GM23338 (cell line): Measurements from ENCODE around the gene MBL2.

ENCODE experiments used
- EZH2 ChIP-seq: fragments of 200-600 bp; sonication (generic); IDR thresholded peaks from one replicate; pipeline ENCODE4 v1.8.0; 2017; ENCODE audit warnings: antibody characterized with exemption, mild to moderate bottlenecking, low read depth; ENCODE audit not compliant: unreplicated experiment
- POLR2AphosphoS5 ChIP-seq: IDR thresholded peaks from 2 replicates; pipeline ENCODE4 v1.6.1; 2016; ENCODE audit warnings: antibody characterized with exemption, low read depth
- TF ChIP-seq, protein P1 (sequence below), 2 experiments: fragments of 200-600 bp in 1 of 2; sonication (generic) in 1 of 2; conservative IDR thresholded peaks; 2 replicates each; pipeline versions ENCODE4 v1.5.1 to v1.6.1; 2016 to 2017; ENCODE audit warnings: antibody characterized with exemption in 2 of 2, low read depth in 2 of 2, mild to moderate bottlenecking in 2 of 2, moderate library complexity in 1 of 2

DNA sequence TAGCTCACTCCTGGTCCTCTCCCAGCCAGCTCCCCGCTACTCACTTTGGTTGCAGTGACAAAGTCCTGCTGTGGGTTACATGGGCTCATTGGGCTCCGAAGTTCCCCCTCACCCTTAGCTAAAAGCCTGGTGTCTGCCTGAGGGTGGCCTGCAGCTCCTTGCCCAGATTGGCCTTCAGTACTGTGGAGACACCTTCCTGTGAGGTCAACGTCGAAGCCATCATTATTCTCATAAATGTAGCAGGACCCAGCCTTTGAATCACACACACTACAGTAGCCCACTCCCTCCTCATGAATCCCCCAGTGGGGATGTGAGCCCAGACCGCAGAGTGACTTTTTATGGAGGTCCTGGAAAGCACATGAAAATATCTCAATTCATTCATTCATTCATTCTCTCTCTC, 10.5 kb downstream of the MBL2 start:
- no peak for TF ChIP-seq POLR2AphosphoS5
- no peak for TF ChIP-seq EZH2
- TF ChIP-seq, protein P1, sequence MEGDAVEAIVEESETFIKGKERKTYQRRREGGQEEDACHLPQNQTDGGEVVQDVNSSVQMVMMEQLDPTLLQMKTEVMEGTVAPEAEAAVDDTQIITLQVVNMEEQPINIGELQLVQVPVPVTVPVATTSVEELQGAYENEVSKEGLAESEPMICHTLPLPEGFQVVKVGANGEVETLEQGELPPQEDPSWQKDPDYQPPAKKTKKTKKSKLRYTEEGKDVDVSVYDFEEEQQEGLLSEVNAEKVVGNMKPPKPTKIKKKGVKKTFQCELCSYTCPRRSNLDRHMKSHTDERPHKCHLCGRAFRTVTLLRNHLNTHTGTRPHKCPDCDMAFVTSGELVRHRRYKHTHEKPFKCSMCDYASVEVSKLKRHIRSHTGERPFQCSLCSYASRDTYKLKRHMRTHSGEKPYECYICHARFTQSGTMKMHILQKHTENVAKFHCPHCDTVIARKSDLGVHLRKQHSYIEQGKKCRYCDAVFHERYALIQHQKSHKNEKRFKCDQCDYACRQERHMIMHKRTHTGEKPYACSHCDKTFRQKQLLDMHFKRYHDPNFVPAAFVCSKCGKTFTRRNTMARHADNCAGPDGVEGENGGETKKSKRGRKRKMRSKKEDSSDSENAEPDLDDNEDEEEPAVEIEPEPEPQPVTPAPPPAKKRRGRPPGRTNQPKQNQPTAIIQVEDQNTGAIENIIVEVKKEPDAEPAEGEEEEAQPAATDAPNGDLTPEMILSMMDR (conservative IDR thresholded peaks at IDR 0.05; ENCODE audit: low read depth in 2 of 2) = no peak
